ENCODE data around the gene LRRFIP2. TPM values are rescaled to one million over a fixed set of nuclear protein-coding genes. Genes with fewer than 3 reads are reported as not detected.
A peak's percentile ranks its signal among the peaks of the same experiment; 100 is the strongest.

LRRFIP2 gene
- total RNA-seq, 1 experiment from 2014 or later: 48.4 TPM

DNA sequence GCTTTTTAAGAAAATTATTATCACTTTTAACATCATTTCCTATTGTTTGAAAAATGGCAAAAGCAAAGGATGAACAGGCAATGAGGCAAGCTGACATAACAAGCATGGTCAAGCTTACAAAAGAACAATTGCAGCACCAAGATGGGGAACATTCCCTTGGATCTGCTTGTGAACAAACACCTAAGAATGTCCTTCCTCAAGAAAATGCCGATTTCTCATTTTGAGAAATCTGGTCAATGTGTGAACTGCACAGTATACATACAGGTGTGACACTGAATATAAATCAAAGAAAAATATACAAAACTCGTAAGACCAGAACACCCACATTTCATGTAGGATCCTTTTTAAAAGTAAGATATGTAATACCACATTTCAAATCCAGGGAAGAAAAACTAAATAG lies 58.9 kb downstream of the LRRFIP2 start:
- DNase-seq (ENCODE audit: low read depth): peak; percentile 39

DNA sequence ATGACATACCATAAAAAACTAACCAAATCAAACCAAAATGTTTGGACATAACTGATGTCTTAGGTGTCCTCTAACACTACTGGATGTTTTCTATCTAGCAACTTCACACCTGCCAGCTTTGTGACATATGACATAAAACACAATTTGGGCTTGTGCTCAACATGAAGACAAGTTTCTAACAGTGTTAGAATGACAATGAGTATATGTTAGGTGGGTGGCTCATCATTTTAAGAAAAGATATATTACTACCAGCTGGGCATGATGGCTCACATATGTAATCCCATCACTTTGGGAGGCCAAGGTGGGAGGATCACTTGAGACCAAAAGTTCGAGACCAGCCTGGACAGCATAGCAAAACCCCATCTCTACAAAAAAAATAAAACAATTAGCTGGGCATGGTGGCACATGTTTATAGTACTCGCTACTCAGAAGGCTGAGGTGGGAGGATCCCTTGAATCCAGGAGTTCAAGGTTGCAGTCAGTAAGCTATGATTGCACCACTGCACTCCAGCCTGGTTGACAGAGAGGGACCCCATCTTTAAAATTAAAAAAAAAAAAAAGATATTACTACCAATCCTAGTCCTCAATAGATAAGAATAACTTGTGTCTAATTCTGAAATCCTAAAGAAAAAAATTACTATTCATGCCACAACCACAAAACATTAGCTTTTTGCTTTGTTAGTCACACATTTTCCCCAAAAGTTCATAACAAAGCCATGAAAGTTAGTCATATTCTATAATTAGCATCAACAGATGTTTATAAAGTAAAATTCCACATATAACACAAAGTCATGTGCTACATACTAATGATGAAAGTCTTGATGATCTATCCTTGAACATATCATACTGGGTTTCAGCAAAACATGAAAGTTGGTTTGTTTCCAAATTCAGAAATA lies 59.9 kb downstream of the LRRFIP2 start:
- peak; percentile 91 for DNase-seq (ENCODE audit: low read depth)

DNA sequence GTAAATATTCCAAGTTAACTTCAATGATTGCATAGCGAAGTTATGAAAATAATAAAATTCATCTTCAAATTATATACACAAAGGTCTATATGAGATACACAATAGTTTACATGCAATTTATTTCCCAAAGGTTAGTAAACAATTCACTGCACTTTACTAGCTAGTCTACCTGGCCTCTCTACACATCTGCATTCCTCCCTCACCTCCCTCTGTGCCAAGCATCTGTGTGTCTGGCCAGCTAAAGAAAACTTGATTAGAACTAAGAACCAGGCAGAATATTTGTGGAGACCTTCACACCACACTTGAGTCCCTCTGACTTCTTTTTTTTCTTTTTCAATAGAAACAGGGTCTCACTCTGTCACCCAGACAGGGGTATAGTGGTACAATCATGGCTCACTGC lies 61.4 kb downstream of the LRRFIP2 start:
- DNase-seq (ENCODE audit: low read depth): no peak

- DNase-seq (ENCODE audit: low read depth): no peak
These were observed 63.2 kb downstream of the LRRFIP2 start for GRCh38 chr3:37111199-37111598.

- no peak for DNase-seq (ENCODE audit: low read depth)
These were observed 66.5 kb downstream of the LRRFIP2 start for GRCh38 chr3:37107846-37108245.

DNA sequence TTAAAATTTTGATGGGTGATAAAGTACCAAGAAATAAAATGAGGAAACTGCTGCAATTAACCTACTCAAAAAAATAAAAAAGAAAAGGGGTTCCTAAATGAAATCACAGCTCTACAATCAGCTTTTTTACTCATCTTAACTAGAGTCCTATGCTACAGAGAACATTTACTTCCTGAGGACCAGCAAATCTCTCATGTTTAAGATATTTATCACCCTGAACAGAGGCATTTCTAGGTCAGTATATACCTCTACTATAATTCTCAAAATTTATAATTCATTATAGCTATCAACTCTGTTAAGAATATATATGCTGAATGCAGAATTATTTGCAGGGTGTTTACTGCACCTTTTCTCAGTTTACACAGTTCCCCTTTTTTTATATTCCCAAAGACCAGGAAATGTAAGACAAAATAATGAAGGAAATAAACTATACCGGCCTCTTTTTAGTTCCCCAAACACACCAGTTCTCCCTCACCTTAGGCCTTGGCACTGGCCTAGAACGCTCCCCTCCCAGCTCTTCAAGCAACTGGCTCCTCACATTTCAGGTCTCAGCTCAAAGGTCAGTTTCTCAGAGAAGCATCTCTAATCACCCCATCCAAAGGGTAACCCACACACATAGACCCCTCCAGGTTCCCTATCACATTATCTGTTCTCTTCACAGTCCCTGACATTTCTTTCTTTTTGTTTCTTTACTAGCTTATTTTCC lies 71.1 kb downstream of the LRRFIP2 start:
- DNase-seq (ENCODE audit: low read depth): no peak

DNA sequence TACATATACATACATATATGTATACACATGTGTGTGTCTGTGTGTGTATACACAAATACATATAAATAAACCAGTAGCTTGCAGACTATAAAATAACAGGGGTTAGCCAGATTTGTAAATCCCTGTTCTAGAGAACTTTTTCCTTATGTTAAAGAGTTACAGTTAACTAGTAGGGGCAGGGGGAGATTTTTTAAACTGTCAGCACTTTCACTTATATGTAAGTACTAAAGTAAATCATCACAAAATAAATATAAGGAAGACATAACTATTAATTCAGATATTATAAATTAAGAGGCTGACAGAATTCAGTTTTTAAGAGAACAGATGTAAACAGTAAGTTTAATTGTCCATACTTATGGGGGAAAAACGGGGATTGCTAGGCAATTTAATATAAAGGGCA lies 74.0 kb downstream of the LRRFIP2 start:
- DNase-seq (ENCODE audit: low read depth): no peak

DNA sequence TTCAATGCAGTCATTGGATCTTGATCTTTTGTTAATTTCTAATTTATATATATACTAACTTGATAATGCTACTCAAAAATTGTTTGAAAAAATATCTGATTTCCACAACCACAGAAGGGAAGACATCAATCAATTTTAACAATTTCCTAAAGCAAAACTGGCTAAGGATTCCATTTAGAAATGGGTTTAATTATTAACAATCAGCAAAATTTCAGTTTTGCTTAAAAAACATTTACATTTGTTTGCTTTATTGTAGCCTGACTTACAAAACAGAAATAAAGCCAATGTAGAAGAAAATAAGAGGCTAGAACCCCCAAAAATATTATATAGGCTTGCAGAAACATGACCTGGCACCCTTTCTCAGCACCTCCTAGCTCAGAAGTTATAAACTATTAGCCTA lies 74.9 kb downstream of the LRRFIP2 start:
- DNase-seq (ENCODE audit: low read depth): no peak

- DNase-seq (ENCODE audit: low read depth): no peak
These were observed 75.5 kb downstream of the LRRFIP2 start for GRCh38 chr3:37098884-37099283.

GRCh38 chr3:37097776-37098175 lies 76.6 kb downstream of the LRRFIP2 start:
- no peak for DNase-seq (ENCODE audit: low read depth)

- no peak for DNase-seq (ENCODE audit: low read depth)
These were observed 77.4 kb downstream of the LRRFIP2 start for GRCh38 chr3:37096975-37097374.

DNA sequence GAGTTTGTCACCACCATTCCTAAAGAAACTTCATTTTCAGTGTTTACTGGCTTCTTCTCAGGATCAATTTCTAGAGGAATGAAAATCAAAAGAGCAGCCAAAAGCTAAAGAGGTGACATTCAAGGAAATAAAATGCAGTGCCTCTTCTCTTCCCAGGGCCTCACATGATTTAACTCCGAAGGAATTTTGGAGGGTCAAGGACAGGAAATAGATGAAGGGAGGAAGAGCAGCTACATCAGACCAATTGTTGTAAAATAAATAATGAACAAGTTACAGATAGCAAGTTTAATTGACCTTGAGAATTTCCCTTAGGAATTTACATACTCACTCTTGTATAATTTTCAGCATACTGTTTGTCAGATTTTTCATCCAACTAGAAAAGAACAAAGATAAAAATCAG lies 78.1 kb downstream of the LRRFIP2 start:
- peak; percentile 53 for DNase-seq (ENCODE audit: low read depth)

DNA sequence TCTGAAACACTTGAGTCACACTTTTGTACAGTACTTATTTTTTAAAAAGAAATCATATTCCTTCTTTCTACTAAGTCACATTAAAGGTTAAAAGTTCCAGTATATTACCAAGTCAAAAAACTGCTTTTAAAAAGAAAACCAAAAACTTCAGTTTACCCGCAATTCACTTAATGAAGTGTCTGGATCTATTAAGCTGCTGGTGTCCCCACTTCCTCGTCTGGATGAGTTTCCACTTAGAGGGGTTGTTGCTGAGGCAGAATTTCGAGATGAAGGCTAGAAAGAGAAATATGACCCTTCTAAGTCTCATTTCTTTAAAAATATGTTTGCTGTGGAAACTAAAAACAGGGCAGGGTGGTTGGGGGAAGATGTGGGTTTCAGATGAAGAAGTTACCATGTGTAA lies 79.7 kb downstream of the LRRFIP2 start:
- DNase-seq (ENCODE audit: low read depth): no peak

DNA sequence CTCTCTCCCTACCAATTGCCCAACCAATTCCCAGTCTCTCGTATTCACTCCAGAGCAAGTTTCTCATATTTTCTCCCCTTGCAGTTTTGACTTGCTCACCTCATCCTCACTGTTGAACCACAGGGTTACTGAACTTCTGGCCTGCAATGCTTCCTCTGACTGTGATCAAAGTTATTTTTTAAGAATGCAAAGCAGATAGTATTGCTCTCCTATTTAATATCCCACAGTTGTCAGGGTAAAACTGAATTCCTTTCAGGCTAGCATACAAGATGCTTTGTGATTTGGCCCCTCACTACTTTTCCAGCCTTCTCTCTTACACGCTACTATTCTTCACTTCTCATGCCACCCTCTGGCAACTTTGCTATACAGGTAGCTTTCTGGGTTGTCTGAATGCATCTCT lies 80.9 kb downstream of the LRRFIP2 start:
- no peak for DNase-seq (ENCODE audit: low read depth)

DNA sequence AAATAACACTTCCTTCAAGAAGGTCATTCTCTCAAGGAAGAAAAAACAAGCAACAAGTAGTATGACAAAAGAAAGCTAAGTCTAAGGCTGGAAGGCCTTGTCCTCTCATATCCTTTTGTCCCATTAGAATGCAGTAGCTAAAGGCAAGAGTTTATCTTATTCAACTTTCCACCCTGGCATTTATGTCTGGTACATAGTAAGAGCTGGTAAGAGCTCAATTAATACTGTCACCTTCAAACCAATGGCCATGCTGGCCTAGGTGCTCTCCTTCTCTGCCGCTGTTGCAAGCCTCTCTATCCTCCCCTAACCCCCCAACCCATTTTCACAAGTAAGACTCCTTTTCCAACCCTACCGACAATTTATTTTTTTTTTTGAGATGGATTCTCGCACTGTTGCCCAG lies 81.9 kb downstream of the LRRFIP2 start:
- no peak for DNase-seq (ENCODE audit: low read depth)

DNA sequence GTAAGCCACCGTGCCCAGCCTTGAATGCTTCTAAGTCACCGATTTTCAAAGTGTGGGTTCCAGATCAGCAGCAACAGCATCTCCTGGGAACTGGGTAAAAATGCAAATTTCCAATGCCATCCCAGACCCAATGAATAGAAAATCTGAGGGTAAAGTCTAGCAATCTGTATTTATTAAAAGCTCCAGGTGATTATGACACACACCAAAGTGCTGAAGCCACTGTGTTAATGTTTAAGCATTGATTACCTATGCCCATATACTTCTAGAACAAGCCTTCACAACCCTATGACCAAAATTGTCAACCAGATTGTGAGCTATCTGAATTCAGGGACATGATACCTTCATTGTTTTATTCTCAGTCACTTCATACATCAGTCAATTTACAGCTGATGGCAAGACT lies 86.5 kb downstream of the LRRFIP2 start:
- no peak for DNase-seq (ENCODE audit: low read depth)

DNA sequence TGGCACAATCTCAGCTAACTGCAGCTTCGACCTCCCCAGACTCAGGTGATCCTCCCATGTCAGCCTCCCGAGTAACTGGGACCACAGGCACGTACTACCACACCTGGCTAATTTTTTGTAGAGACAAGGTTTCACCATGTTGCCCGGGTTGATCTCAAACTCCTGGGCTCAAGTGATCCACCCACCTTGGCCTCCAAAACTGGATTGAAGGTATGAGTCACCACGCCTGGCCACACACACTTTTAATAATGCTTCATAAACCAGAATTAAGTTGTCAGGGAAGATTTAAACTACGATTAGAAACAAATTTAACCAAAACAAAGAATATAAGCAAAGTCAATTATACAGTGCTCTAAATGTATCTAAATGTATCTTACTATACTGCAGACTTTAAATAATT lies 87.5 kb downstream of the LRRFIP2 start:
- no peak for DNase-seq (ENCODE audit: low read depth)

- no peak for DNase-seq (ENCODE audit: low read depth)
These were observed 92.1 kb downstream of the LRRFIP2 start for GRCh38 chr3:37082317-37082716.

- DNase-seq (ENCODE audit: low read depth): peak; percentile 19
These were observed 98.4 kb downstream of the LRRFIP2 start for GRCh38 chr3:37075955-37076354.

DNA sequence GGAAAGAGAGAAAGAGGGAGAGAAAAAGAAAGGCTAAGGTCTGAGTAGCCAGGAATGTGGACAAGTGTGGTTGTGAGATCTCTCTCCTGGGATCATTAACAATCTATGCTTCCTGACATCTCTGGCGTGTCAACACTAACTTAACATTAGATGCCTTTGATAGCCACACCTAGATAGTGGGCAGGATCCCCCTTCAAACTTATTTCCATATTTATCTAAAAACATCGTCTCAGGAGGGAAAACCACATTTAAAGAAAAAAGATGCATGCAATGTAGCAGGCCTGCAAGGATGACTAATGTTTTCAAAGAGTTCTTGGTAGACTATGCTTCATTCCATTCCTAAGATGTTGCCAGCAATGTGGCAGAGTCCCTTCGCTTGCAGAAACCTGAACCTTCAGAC lies 100.2 kb downstream of the LRRFIP2 start:
- peak; percentile 68 for DNase-seq (ENCODE audit: low read depth)

DNA sequence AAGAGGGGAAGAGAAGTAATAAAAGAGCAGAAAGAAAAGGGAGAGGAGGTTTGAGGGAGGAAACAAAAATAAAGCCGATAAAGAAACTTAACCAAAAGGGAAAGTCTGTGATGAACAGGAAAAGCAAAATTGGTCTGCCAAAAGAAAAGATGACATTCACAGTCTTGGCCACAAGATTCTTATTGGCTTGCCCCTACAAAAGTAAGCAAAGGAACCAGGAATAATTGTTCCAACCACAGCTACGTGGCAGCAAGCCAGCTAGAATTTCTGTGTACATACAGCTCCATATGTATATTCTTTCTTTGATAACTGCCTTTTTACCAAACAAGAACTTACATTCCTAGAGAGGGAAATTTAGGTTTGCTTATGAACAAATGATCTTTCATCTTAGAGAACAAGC lies 101.5 kb downstream of the LRRFIP2 start:
- peak; percentile 50 for DNase-seq (ENCODE audit: low read depth)

GRCh38 chr3:37071921-37072320 lies 102.5 kb downstream of the LRRFIP2 start:
- DNase-seq (ENCODE audit: low read depth): no peak

GRCh38 chr3:37068031-37068430 lies 106.4 kb downstream of the LRRFIP2 start:
- DNase-seq (ENCODE audit: low read depth): no peak
